DND-41 (cell line): Measurements from ENCODE around the gene ZBTB32.

ENCODE experiments used
- EZH2 ChIP-seq: IDR thresholded peaks from 3 replicates; pipeline ENCODE4 v1.6.1; 2012; ENCODE audit warnings: borderline replicate concordance, low read depth, mild to moderate bottlenecking, moderate library complexity, low read length, inconsistent platforms; ENCODE audit not compliant: severe bottlenecking
- TF ChIP-seq, protein P1 (sequence below): IDR thresholded peaks from 2 replicates; pipeline ENCODE4 v1.5.1; 2012; ENCODE audit warnings: borderline replicate concordance, low read length, moderate library complexity, mild to moderate bottlenecking; ENCODE audit not compliant: poor library complexity, severe bottlenecking; ENCODE audit errors: extremely low read depth

DNA sequence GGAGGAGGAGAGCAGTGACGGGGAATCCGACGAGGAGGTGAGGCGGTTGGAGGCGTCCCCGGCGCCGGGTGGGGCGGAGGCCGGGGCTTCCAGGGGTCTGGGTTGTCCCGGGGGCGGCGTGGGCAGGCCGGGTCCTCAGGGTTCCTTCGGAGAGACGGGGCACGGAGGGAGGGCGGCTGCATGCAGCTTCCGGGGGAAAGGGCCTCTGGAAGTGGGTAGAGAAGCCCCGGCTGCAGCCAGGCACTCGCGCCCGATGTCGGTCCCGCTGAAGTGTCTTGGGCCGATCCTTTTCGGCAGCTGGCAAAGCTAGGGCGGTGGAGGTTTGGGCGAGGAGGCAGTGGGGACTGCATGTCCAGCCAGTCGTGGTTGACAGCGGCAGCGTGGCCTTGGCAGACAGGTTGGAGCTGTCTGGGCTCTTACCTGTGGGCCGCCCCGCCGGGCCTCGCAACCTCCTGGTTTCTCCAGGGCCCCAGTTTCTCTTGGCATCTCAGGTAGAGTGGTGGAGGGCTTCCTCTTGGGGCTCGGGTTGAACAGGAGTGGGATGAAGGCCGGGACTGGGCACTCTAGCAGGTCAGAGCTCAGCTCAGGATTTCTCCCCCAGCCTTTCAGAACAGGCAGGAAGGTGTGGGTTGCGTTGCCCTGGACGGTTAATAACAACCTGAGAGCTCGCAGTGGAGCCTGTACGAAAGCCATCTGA lies 14.1 kb downstream of the ZBTB32 start:
- TF ChIP-seq, protein P1, sequence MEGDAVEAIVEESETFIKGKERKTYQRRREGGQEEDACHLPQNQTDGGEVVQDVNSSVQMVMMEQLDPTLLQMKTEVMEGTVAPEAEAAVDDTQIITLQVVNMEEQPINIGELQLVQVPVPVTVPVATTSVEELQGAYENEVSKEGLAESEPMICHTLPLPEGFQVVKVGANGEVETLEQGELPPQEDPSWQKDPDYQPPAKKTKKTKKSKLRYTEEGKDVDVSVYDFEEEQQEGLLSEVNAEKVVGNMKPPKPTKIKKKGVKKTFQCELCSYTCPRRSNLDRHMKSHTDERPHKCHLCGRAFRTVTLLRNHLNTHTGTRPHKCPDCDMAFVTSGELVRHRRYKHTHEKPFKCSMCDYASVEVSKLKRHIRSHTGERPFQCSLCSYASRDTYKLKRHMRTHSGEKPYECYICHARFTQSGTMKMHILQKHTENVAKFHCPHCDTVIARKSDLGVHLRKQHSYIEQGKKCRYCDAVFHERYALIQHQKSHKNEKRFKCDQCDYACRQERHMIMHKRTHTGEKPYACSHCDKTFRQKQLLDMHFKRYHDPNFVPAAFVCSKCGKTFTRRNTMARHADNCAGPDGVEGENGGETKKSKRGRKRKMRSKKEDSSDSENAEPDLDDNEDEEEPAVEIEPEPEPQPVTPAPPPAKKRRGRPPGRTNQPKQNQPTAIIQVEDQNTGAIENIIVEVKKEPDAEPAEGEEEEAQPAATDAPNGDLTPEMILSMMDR = no peak
- no peak for TF ChIP-seq EZH2
